ENCODE measurements around the gene CALM1.
A peak's percentile ranks its signal among the peaks of the same experiment; 100 is the strongest.

The CALM1 gene

GRCh38 chr14:90396341-90397339, at the start of gene CALM1:
TSS of gene CALM1 (plus strand) at chr14:90397029. CDS start at chr14:90397231, 202 bp downstream.
- peak; percentile 86 to 94 for DNase-seq (ENCODE audit: low read depth in 2 of 2)

GRCh38 chr14:90348270-90348669, 48.6 kb upstream of the CALM1 start:
- no peak for DNase-seq (ENCODE audit: low read depth in 2 of 2)

GRCh38 chr14:90349739-90350138, 47.1 kb upstream of the CALM1 start:
- DNase-seq (ENCODE audit: low read depth in 2 of 2): no peak

- no peak for DNase-seq (ENCODE audit: low read depth in 2 of 2)
These were observed 42.1 kb upstream of the CALM1 start for GRCh38 chr14:90354551-90355298.

DNA sequence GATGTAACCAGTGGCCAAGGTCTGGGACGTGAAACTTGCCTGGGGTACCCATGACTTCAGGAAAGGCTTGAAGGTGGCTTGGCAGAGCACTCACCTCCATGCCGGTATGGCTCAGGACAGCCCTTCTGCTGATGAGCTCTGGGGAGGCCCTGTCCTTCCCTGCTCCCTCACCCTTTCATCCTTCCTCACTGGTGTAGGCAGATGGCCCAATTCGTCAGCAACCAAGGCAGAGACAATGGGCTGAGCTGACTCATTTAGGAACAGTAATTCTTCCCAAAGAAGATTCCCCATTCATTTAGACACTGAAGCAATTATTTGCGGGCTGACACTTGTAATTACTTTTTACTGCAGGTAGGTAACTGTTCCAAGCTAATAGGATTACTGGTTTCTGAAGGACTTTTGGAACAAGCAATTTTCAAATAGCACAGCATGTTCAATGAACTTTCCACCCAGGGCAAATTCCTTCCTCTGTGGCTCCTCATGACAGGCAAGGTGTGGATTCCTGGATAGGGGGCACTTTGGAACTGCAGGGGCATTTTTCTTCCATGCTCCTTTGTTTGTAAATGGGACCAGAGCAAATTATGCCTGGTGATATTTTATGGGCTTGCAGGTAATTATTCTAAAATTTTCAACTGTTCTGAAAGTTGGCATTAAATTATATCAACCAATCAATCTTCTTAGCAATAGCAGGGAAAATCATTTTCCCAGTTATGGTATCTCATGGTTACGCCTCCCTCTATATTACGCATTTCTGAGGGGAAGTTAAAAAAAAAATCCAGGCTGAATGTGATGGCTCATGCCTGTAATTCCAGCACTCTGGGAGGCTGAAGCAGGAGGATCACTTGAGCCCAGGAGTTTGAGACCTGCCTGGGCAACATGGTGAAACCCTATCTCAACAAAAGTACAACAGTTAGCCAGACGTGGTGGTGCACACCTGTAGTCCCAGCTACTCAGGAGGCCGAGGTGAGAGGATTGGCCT, 41.0 kb upstream of the CALM1 start:
- DNase-seq (ENCODE audit: low read depth in 2 of 2): no peak

- DNase-seq (ENCODE audit: low read depth in 2 of 2): no peak
These were observed 39.9 kb upstream of the CALM1 start for GRCh38 chr14:90356925-90357324.

DNA sequence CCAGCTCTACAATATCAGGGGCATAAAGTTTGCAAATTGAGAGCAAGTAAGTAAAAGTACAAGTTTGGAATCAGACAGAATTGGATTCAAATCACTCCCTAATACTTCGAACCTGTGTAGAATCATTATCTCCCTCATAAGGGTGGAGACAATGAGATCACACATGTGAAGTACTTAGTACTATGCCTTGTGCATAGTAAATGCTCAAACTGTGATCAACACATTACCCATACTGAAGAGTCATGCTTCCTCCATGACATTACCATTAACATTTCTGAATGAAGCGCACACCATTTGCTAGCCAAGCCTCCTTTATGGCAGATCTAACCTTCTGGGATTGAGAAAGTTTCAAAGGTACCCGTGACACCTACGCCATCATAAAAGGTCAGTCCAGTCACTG, 38.5 kb upstream of the CALM1 start:
- DNase-seq (ENCODE audit: low read depth in 2 of 2): no peak

DNA sequence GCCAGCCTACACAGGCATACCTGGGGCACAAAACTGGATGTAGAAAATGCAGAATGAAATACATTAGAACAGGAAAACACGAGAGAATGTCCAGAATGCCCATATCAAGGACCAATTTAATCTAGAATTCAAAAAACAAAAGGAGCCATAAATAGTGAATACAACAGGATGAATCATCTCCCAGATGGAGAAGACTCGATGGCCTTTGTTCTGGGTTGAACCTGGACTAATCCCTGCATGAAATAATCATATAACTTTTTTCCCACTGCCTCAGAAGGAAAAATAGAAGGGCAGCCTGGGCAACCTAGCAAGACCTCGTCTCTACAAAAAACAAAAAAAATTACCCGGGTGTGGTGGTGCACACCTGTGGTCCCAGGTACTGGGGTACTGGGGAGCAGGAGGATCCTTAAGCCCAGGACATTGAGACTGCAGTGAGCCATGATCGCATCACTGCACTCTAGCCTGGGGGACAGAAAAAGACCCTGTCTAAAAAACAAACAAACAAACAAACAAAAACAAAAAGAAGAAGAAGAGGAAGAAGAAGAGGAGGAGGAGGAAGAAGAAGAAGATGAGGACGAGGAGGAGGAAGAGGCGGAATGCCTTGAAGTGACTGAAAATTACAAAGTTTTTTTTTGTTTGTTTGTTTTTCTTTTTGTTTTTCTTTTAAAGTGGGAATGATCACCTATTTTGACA, 34.8 kb upstream of the CALM1 start:
- DNase-seq (ENCODE audit: low read depth in 2 of 2): no peak

- no peak for DNase-seq (ENCODE audit: low read depth in 2 of 2)
These were observed 34.3 kb upstream of the CALM1 start for GRCh38 chr14:90362558-90362896.

DNA sequence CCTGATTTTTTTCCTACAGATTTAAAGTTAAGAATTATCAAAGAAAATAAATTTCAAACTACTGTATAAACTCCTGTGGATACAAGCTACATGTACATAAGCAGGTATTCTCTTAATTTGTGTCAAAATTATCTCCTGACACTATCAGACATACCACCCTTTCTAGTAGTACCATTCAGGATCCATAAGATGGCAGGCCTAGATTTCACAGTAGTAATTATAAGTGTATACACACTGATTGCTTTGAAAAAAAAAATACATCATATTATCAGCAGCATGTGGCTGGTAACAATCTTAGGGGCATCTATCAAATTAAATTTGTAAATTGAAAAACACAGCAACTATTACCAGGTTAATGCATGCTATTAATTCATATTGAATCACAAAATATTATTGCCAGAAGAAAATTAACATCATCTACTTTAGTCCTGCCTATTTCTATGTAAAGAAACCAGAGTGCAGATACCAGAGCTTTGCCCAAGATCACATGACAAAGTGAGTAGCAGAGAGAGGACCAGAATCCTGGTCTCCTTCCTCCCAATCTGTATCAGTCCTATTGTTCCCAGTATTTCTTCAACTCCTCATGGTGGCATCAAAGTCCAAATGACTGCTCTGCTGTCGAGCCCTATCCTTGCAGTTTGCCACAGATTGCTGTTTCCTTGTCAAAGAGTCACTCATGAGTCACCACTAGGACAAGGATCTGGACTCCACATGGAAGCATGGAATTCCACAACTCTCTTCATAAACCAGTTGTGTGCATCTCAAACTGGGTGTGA, 27.7 kb upstream of the CALM1 start:
- DNase-seq (ENCODE audit: low read depth in 2 of 2): no peak

DNA sequence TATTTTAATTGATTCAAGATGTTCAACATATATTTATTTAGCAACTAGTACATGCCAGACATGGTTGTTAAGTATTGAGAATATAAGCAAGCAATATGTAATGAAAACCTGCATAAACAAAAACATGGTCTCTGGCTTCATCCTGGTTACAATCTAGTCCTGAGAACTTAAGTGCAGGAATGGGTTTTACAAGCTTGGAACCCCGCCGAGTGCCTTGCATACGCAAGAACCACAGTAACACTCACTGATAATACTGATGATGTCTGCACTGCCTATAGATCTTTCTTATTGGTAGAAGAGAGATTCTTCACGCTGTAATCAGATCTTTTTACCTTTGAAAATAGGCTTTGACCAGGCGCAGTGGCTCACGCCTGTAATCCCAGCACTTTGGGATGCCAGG, 22.9 kb upstream of the CALM1 start:
- no peak for DNase-seq (ENCODE audit: low read depth in 2 of 2)

DNA sequence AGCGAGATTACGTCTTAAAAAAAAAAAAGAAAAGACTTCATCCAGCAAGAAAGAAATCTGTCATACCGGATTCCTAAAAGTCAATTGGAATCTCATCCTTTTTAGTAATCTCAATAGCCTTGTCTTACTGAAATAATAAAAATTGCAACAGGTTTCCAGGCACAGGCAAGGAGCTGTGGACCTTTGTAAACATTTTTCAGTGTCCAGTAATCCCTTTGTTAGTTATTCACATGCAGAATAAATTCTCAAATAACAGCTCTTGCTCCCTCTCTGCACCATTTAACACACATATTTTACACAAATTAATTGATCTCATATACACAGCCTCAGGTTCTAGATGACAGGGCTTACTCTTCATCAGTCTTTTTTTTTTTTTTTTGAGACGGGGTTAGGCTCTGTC, 22.0 kb upstream of the CALM1 start:
- DNase-seq (ENCODE audit: low read depth in 2 of 2): no peak

GRCh38 chr14:90375934-90376333, 20.9 kb upstream of the CALM1 start:
- DNase-seq (ENCODE audit: low read depth in 2 of 2): no peak

DNA sequence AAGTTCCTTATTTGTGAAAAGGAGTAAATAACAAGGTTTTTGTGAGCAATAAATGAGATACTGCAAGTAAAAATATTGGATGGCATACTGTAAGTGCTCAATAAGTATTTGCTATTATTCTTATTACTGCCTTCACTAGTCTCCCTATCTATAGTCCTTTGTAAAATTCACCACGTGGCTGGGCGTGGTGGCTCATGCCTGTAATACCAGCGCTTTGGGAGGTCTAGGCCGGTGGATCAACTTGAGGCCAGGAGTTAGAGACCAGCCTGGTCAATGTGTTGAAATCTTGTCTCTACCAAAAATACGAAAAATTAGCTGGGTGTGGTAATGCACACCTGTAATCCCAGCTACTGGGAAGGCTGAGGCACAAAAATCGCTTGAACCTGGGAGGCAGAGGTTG, 18.6 kb upstream of the CALM1 start:
- DNase-seq (ENCODE audit: low read depth in 2 of 2): no peak

GRCh38 chr14:90379106-90379505, 17.7 kb upstream of the CALM1 start:
- DNase-seq (ENCODE audit: low read depth in 2 of 2): no peak

- DNase-seq (ENCODE audit: low read depth in 2 of 2): no peak
These were observed 15.6 kb upstream of the CALM1 start for GRCh38 chr14:90381011-90381786.

GRCh38 chr14:90381999-90382451, 14.8 kb upstream of the CALM1 start:
- DNase-seq (ENCODE audit: low read depth in 2 of 2): no peak

GRCh38 chr14:90382491-90383125, 14.2 kb upstream of the CALM1 start:
- DNase-seq (ENCODE audit: low read depth in 2 of 2): peak; percentile 53 to 67

All from stimulated activated CD8-positive, alpha-beta memory T cell treated with anti-CD3 and anti-CD28 coated beads, Interleukin-15, amount 100 ng/mL, for 4 hours (primary cell).